Omental fat pad (tissue), 4 donors: ENCODE measurements around the gene SIGLEC12. TPM values are rescaled to one million over a fixed set of nuclear protein-coding genes. Genes with fewer than 3 reads are reported as not detected.
"Not testable (repeated sequence)": the region's sequence is repeated elsewhere in the genome, so short reads cannot be mapped to it uniquely, and the experiment has no call there.

Experiments used
- ATAC-seq: fragments of 150-250 bp; one replicate; pipeline ENCODE4 v1.9.1; 2016; ENCODE audit warnings: mild to moderate bottlenecking, moderate library complexity; ENCODE audit not compliant: low FRiP score
- DNase-seq: peaks from one replicate; pipeline ENCODE4 v3.0.0-alpha.2; 2019; ENCODE audit warnings: low spot score
- CTCF ChIP-seq, 3 donors: fragments of 450-650 bp; IDR thresholded peaks; one replicate each; pipeline ENCODE4 v1.5.1; 2016 to 2017; ENCODE audit warnings: antibody characterized with exemption in 3 of 3, mild to moderate bottlenecking in 3 of 3, moderate library complexity in 2 of 3
- small RNA-seq: library from RNA; depleted of rRNA; stranded (forward); fragments of <200 nt; gene quantifications from one replicate; pipeline ENCODE3, GENCODE V24; 2016
- total RNA-seq, 4 donors: library from RNA; depleted of rRNA; stranded (reverse); fragments of >200 nt; gene quantifications; one replicate each; pipeline ENCODE4 v1.1.0, GENCODE V29; 2016

SIGLEC12 gene
- total RNA-seq, 4 donors from 2014 or later, result 1.1 TPM; not detected in 2

DNA sequence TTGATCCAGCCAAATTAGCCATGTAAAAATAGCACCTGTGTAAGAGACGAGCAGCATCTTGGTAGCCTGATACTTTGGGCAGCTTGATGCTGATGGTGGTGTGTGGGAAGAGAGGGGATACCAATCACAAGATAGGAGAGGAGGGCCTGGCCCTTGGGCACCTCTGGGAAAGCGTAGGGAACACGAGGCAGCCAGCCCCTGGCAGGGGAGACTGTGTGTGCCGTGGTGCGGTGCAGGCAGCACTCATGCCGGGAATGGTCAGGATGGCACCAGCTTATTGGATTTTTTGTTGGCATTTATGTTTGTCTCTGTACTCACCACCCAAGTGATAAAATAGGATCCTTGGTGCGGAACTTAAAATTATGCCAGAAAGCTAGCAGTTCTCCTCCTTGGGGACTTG, 53.6 kb downstream of the SIGLEC12 start:
- TF ChIP-seq CTCF (IDR thresholded peaks at IDR 0.05), result no peak
- ATAC-seq (no peak), DNase-seq (no peak)

- DNase-seq, ATAC-seq: not testable (repeated sequence)
These were observed 54.1 kb downstream of the SIGLEC12 start for GRCh38 chr19:51447510-51447909.

- TF ChIP-seq CTCF (IDR thresholded peaks at IDR 0.05), result no peak
- peak; percentile 80 for ATAC-seq
- no peak for DNase-seq
These were observed 59.9 kb downstream of the SIGLEC12 start for GRCh38 chr19:51441410-51442390.

Small RNA genes within 50 kb of the gene (small RNA-seq; reads per million reads assigned to genes)
- not detected for gene AC020914.3
- not detected for gene AC020914.5

Other genes starting within 250 kb of the SIGLEC12 start
- 1 to 10 TPM in 3 of 4 donors, not detected in 1; 1.4 to 2.9 (median 1.7) TPM for gene IGLON5, start 190.2 kb downstream of the SIGLEC12 start, total RNA-seq
- 1 to 10 TPM in 2 of 4 donors, under 1 TPM in 2; 0.47 to 1.0 (median 0.98) TPM for gene VSIG10L, start 159.7 kb downstream of the SIGLEC12 start, total RNA-seq
- 100 to 1,000 TPM; 136 to 251 (median 166) TPM for gene ETFB, start 135.4 kb downstream of the SIGLEC12 start, total RNA-seq
- gene CLDND2, start 132.8 kb downstream of the SIGLEC12 start, total RNA-seq, result not detected
- gene NKG7, start 129.1 kb downstream of the SIGLEC12 start, total RNA-seq, result 1 to 10 TPM in 2 of 4 donors, under 1 TPM in 1, not detected in 1; 0.56 to 4.0 (median 2.6) TPM
- gene LIM2, start 113.8 kb downstream of the SIGLEC12 start, total RNA-seq, result not detected
- not detected for gene C19orf84, start 111.2 kb downstream of the SIGLEC12 start, total RNA-seq
- gene SIGLEC10, start 84.2 kb downstream of the SIGLEC12 start, total RNA-seq, result 1 to 10 TPM; 1.1 to 3.9 (median 2.8) TPM
- gene SIGLEC8, start 43.3 kb downstream of the SIGLEC12 start, total RNA-seq, result 1 to 10 TPM in 1 of 4 donors, under 1 TPM in 1, not detected in 2; 0.46 to 1.4 TPM
- not detected for gene CEACAM18, start 23.3 kb downstream of the SIGLEC12 start, total RNA-seq
- 1 to 10 TPM in 2 of 4 donors, under 1 TPM in 2; 0.38 to 1.4 (median 1.1) TPM for gene SIGLEC6, start 29.9 kb upstream of the SIGLEC12 start, total RNA-seq
- gene ZNF175, start 69.5 kb upstream of the SIGLEC12 start, total RNA-seq, result 10 to 100 TPM in 1 of 4 donors, 1 to 10 TPM in 3; 2.2 to 11.5 (median 6.0) TPM
- under 1 TPM in 1 of 4 donors, not detected in 3; 0.19 TPM for gene SIGLEC5, start 128.6 kb upstream of the SIGLEC12 start, total RNA-seq
- 10 to 100 TPM in 2 of 4 donors, 1 to 10 TPM in 1, not detected in 1; 1.9 to 12.6 (median 12.2) TPM for gene SIGLEC14, start 145.0 kb upstream of the SIGLEC12 start, total RNA-seq
- gene SPACA6, start 191.5 kb upstream of the SIGLEC12 start, total RNA-seq, result 10 to 100 TPM in 3 of 4 donors, 1 to 10 TPM in 1; 6.2 to 14.2 (median 11.4) TPM
- 100 to 1,000 TPM in 2 of 4 donors, 10 to 100 TPM in 1, 1 to 10 TPM in 1; 1.1 to 534 (median 190) TPM for gene HAS1, start 222.2 kb upstream of the SIGLEC12 start, total RNA-seq